Neural cell (in vitro differentiated cells): ENCODE measurements around the gene AFF1. TPM values are rescaled to one million over a fixed set of nuclear protein-coding genes. Genes with fewer than 3 reads are reported as not detected.

Experiments
- H2AFZ ChIP-seq: fragments of 200-600, 300-800 bp; sonication (generic), shearing (Covaris generic); 2 replicates; pipeline ENCODE4 v1.6.0; 2014; ENCODE audit warnings: low read depth, mild to moderate bottlenecking, antibody characterized with exemption, low read length, moderate library complexity
- H3F3A ChIP-seq: fragments of 200-600 bp; shearing (Covaris generic); 2 replicates; pipeline ENCODE4 v1.6.1; 2016; ENCODE audit warnings: mild to moderate bottlenecking, moderate library complexity, mixed read lengths, antibody characterized with exemption, low read length; ENCODE audit not compliant: insufficient read depth, poor library complexity, severe bottlenecking
- H3K27ac ChIP-seq: fragments of 200-600, 300-800 bp; sonication (generic), shearing (Covaris generic); 2 replicates; pipeline ENCODE4 v1.5.1; 2014; ENCODE audit warnings: mild to moderate bottlenecking, low read length, moderate library complexity
- H3K27me3 ChIP-seq: fragments of 300-800, 200-600 bp; sonication (generic), shearing (Covaris generic); 2 replicates; pipeline ENCODE4 v1.6.0; 2014; ENCODE audit warnings: mild to moderate bottlenecking, low read depth, low read length, moderate library complexity; ENCODE audit not compliant: insufficient read depth
- H3K36me3 ChIP-seq: fragments of 300-800, 200-600 bp; sonication (generic), shearing (Covaris generic); 2 replicates; pipeline ENCODE4 v1.5.1; 2014; ENCODE audit warnings: mild to moderate bottlenecking, antibody characterized with exemption, low read length, moderate library complexity; ENCODE audit not compliant: insufficient read depth
- H3K4me2 ChIP-seq: fragments of 300-800, 200-600 bp; sonication (generic), shearing (Covaris generic); 2 replicates; pipeline ENCODE4 v1.6.0; 2014; ENCODE audit warnings: mild to moderate bottlenecking, low read length
- H3K4me3 ChIP-seq: fragments of 300-800, 200-600 bp; sonication (generic), shearing (Covaris generic); 2 replicates; pipeline ENCODE4 v1.5.1; 2014; ENCODE audit warnings: mild to moderate bottlenecking, low read length, moderate library complexity
- H3K79me2 ChIP-seq: fragments of 200-600 bp; shearing (Covaris generic); replicated peaks from 2 replicates; pipeline ENCODE4 v1.6.0; 2014; ENCODE audit warnings: mild to moderate bottlenecking, low read length, moderate library complexity; ENCODE audit not compliant: insufficient read depth
- H3K9ac ChIP-seq: fragments of 300-800, 200-600 bp; sonication (generic), shearing (Covaris generic); 2 replicates; pipeline ENCODE4 v1.6.1; 2016; ENCODE audit warnings: mild to moderate bottlenecking, low read length, mixed read lengths
- H3K9me2 ChIP-seq: fragments of 200-600 bp; shearing (Covaris generic); 2 replicates; pipeline ENCODE4 v1.6.1; 2016; ENCODE audit warnings: mild to moderate bottlenecking, low read length, mixed read lengths; ENCODE audit not compliant: insufficient read depth
- H3K9me3 ChIP-seq: fragments of 200-600, 300-800 bp; sonication (generic), shearing (Covaris generic); 2 replicates; pipeline ENCODE4 v1.6.1; 2016; ENCODE audit warnings: mild to moderate bottlenecking, mixed run types, low read length, moderate library complexity, mixed read lengths
- H4K20me1 ChIP-seq: fragments of 200-600 bp; shearing (Covaris generic); 2 replicates; pipeline ENCODE4 v1.6.1; 2016; ENCODE audit warnings: mild to moderate bottlenecking, mixed run types; ENCODE audit not compliant: insufficient read depth
- CTCF ChIP-seq: fragments of 450-650 bp; IDR thresholded peaks from 2 replicates; pipeline ENCODE4 v1.5.1; 2014; ENCODE audit warnings: antibody characterized with exemption, mild to moderate bottlenecking, moderate library complexity; ENCODE audit not compliant: poor library complexity, severe bottlenecking
- EP300 ChIP-seq: fragments of 450-650 bp; conservative IDR thresholded peaks from 2 replicates; pipeline ENCODE4 v1.6.1; 2014; ENCODE audit warnings: antibody characterized with exemption, mild to moderate bottlenecking, moderate library complexity; ENCODE audit not compliant: poor library complexity, severe bottlenecking
- EZH2 ChIP-seq: fragments of 200-600, 300-800 bp; shearing (Covaris generic), sonication (generic); IDR thresholded peaks from 2 replicates; pipeline ENCODE4 v1.6.1; 2014; ENCODE audit warnings: antibody characterized with exemption, low read length, borderline replicate concordance, mild to moderate bottlenecking; ENCODE audit not compliant: insufficient read depth, poor library complexity, severe bottlenecking
- MXI1 ChIP-seq: fragments of 450-650 bp; conservative IDR thresholded peaks from 2 replicates; pipeline ENCODE4 v1.6.1; 2014; ENCODE audit warnings: antibody characterized with exemption, mild to moderate bottlenecking; ENCODE audit not compliant: poor library complexity, severe bottlenecking
- POLR2AphosphoS5 ChIP-seq: IDR thresholded peaks from 2 replicates; pipeline ENCODE4 v1.6.1; 2012
- RAD21 ChIP-seq: fragments of 450-650 bp; conservative IDR thresholded peaks from 2 replicates; pipeline ENCODE4 v1.6.1; 2014; ENCODE audit warnings: antibody characterized with exemption, mild to moderate bottlenecking, moderate library complexity
- REST ChIP-seq: IDR thresholded peaks from 2 replicates; pipeline ENCODE4 v1.6.1; 2012; ENCODE audit warnings: borderline replicate concordance
- SMC3 ChIP-seq: fragments of 450-650 bp; conservative IDR thresholded peaks from 2 replicates; pipeline ENCODE4 v1.6.1; 2014; ENCODE audit warnings: antibody characterized with exemption, mild to moderate bottlenecking, moderate library complexity; ENCODE audit not compliant: poor library complexity
- TAF1 ChIP-seq: IDR thresholded peaks from 2 replicates; pipeline ENCODE4 v1.6.1; 2012; ENCODE audit warnings: low read depth
- polyA plus RNA-seq: library from polyadenylated mRNA; depleted of rRNA; stranded (reverse); fragments of >200 nt; gene quantifications from 2 replicates; pipeline ENCODE4 v1.2.3, GENCODE V29; 2014

The AFF1 gene
- polyA plus RNA-seq, 1 donor from 2014 or later = 0.63 TPM

GRCh38 chr4:86955888-86956451 is 21.2 kb downstream of the AFF1 start:
- Histone ChIP-seq H3K27ac (no peak overlapping the region), H3K9ac (no peak overlapping the region), H3K4me2 (no peak overlapping the region), H3K79me2 (no peaks in the 10 kb centered on the region), H3K27me3 (no peaks in the 10 kb centered on the region), H3K9me3 (no peaks in the 10 kb centered on the region), H3K36me3 (no peaks in the 10 kb centered on the region), H3K9me2 (no peaks in the 10 kb centered on the region), H2AFZ (no peak overlapping the region), H4K20me1 (no peaks in the 10 kb centered on the region), H3F3A (no peaks in the 10 kb centered on the region), H3K4me3 (no peak overlapping the region)
- no peak for TF ChIP-seq MXI1
- TF ChIP-seq CTCF = no peak
- no peak for TF ChIP-seq POLR2AphosphoS5
- no peak for TF ChIP-seq SMC3
- no peak for TF ChIP-seq REST
- no peak for TF ChIP-seq EP300
- no peak for TF ChIP-seq RAD21
- TF ChIP-seq TAF1 = no peak
- TF ChIP-seq EZH2 = no peak

GRCh38 chr4:86957215-86957614 is 22.4 kb downstream of the AFF1 start:
- Histone ChIP-seq H3F3A (no peaks in the 10 kb centered on the region), H3K9me3 (no peaks in the 10 kb centered on the region), H3K27ac (no peak overlapping the region), H3K4me3 (no peak overlapping the region), H4K20me1 (no peaks in the 10 kb centered on the region), H3K9me2 (no peaks in the 10 kb centered on the region), H3K36me3 (no peaks in the 10 kb centered on the region), H3K4me2 (no peak overlapping the region), H3K9ac (no peak overlapping the region), H3K79me2 (no peaks in the 10 kb centered on the region), H3K27me3 (no peaks in the 10 kb centered on the region), H2AFZ (no peak overlapping the region)
- TF ChIP-seq CTCF (no peak), SMC3 (no peak)
